K562 (cell line): Measurements from ENCODE around the gene PCDHGA7. TPM values are rescaled to one million over a fixed set of nuclear protein-coding genes. Genes with fewer than 3 reads are reported as not detected.

Experiments used
- ATAC-seq: fragments of 200-7000 bp; cut with Tn5 transposase; 3 replicates; pipeline ENCODE4 v1.9.1; 2020; ENCODE audit warnings: moderate library complexity
- Bru-seq: library from RNA; stranded (reverse); fragments of 400-500 nt; gene quantifications from one replicate; lab custom pipeline; 2021; lab: Mats Ljungman, UMichigan
- BruChase-seq, 2 experiments: library from RNA; stranded (reverse); fragments of 400-500 nt; gene quantifications; one replicate each; lab custom pipeline; 2021; lab: Mats Ljungman, UMichigan
- BruUV-seq: library from RNA; stranded (reverse); fragments of 400-500 nt; replicated peaks from 2 replicates; lab custom pipeline; 2021; lab: Mats Ljungman, UMichigan
- CTCF ChIA-PET: fragments of 300-600 bp; formaldehyde crosslinking; extraction: SDS; loops from one replicate; lab custom pipeline; 2021; ENCODE audit warnings: low intra/inter-chr PET ratio; lab: Yijun Ruan, JAX
- POLR2A ChIA-PET: fragments of 300-600, 350-650 bp; sonication (Branson Sonifier 250); formaldehyde crosslinking; extraction: SDS; loops from one replicate; lab custom pipeline; 2021; ENCODE audit warnings: antibody characterized with exemption, inconsistent platforms; lab: Yijun Ruan, JAX
- DNase-seq, 4 experiments: peaks; one replicate each; pipeline versions ENCODE4 v3.0.0 to v3.0.0-alpha.2; 2011 to 2018; ENCODE audit warnings: low spot score in 3 of 4, mixed read lengths in 3 of 4; ENCODE audit errors: extremely low read depth in 1 of 4
- FAIRE-seq: peaks from 2 replicates; lab custom pipeline; 2011; peaks lifted over from hg19 to GRCh38; lab: Jason Lieb, UNC
- H2AFZ ChIP-seq: 2 replicates; pipeline ENCODE4 v1.6.0; 2011; ENCODE audit warnings: low read depth, low read length, control low read depth, inconsistent platforms
- H3K27ac ChIP-seq: fragments of 200-600 bp; 3 replicates; pipeline ENCODE4 v1.8.0; 2011; ENCODE audit warnings: low read depth, mild to moderate bottlenecking, control low read depth, inconsistent platforms, low read length, moderate library complexity, mixed read lengths; ENCODE audit errors: extremely low read depth
- H3K27me3 ChIP-seq, 2 experiments: fragments of 300-600 bp in 1 of 2; 2 replicates in 1 of 2; 3 replicates in 1 of 2; pipeline versions ENCODE4 v1.6.0 to v1.8.0; 2011; ENCODE audit warnings: inconsistent platforms in 2 of 2, low read length in 2 of 2, mild to moderate bottlenecking in 1 of 2, mixed read lengths in 1 of 2, moderate library complexity in 1 of 2; ENCODE audit not compliant: control insufficient read depth in 2 of 2, insufficient read depth in 2 of 2
- H3K36me3 ChIP-seq: fragments of 300-600 bp; 3 replicates; pipeline ENCODE4 v1.8.0; 2011; ENCODE audit warnings: mild to moderate bottlenecking, low read length, inconsistent platforms; ENCODE audit not compliant: control insufficient read depth, insufficient read depth
- H3K4me1 ChIP-seq, 2 experiments: fragments of 200-600 bp in 1 of 2; replicated peaks in 1 of 2; 2 replicates in 1 of 2; 3 replicates in 1 of 2; pipeline versions ENCODE4 v1.5.1 to v1.8.0; 2011; ENCODE audit warnings: inconsistent platforms in 2 of 2, low read length in 2 of 2, mild to moderate bottlenecking in 1 of 2, mixed read lengths in 1 of 2, moderate library complexity in 1 of 2; ENCODE audit not compliant: control insufficient read depth in 2 of 2, insufficient read depth in 2 of 2
- H3K4me2 ChIP-seq: 2 replicates; pipeline ENCODE4 v1.6.1; 2011; ENCODE audit warnings: low read length, control low read depth, inconsistent platforms, mixed read lengths; ENCODE audit not compliant: insufficient read depth
- H3K4me3 ChIP-seq: fragments of 200-600 bp; sonication (generic), shearing (Covaris generic); 2 replicates; pipeline ENCODE4 v1.5.1; 2016; ENCODE audit warnings: control low read depth, inconsistent platforms
- H3K79me2 ChIP-seq: fragments of 200-600 bp; 3 replicates; pipeline ENCODE4 v1.8.0; 2011; ENCODE audit warnings: low read length, inconsistent platforms; ENCODE audit not compliant: control insufficient read depth, insufficient read depth
- H3K9ac ChIP-seq, 2 experiments: 2 replicates each; pipeline versions ENCODE4 v1.6.0 to v1.6.1; 2011; ENCODE audit warnings: low read depth in 2 of 2, low read length in 2 of 2, control low read depth in 1 of 2, inconsistent platforms in 1 of 2, mild to moderate bottlenecking in 1 of 2, mixed read lengths in 1 of 2; ENCODE audit not compliant: insufficient read depth in 1 of 2
- H3K9me1 ChIP-seq: one replicate; pipeline ENCODE4 v1.6.0; 2011; ENCODE audit warnings: inconsistent platforms, mild to moderate bottlenecking, low read length, moderate library complexity; ENCODE audit not compliant: control insufficient read depth, insufficient read depth
- H3K9me3 ChIP-seq: replicated peaks from 2 replicates; pipeline ENCODE4 v1.5.1; 2011; ENCODE audit warnings: low read depth, low read length, inconsistent platforms; ENCODE audit not compliant: control insufficient read depth, insufficient read depth
- H4K20me1 ChIP-seq: replicated peaks from 2 replicates; pipeline ENCODE4 v1.6.1; 2011; ENCODE audit warnings: low read length, inconsistent platforms, mixed read lengths; ENCODE audit not compliant: control insufficient read depth, insufficient read depth
- EHMT2 ChIP-seq: fragments of 450-650 bp; IDR thresholded peaks from 2 replicates; pipeline ENCODE4 v1.6.1; 2018; ENCODE audit warnings: antibody characterized with exemption
- ILK ChIP-seq: fragments of 450-650 bp; IDR thresholded peaks from 2 replicates; pipeline ENCODE4 v1.6.1; 2016; ENCODE audit warnings: missing genetic modification characterization, low read depth, mild to moderate bottlenecking, missing compliant biosample characterization, moderate library complexity, borderline replicate concordance
- RAD21 ChIP-seq, 2 experiments: fragments of 250-450 bp in 1 of 2; fragments of 450-650 bp in 1 of 2; sonication (Bioruptor Pico) in 1 of 2; formaldehyde crosslinking in 1 of 2; IDR thresholded peaks in 1 of 2; conservative IDR thresholded peaks in 1 of 2; 2 replicates each; pipeline versions ENCODE4 v1.4.0 to v1.8.0; 2020 to 2022; ENCODE audit warnings: mild to moderate bottlenecking in 2 of 2, moderate library complexity in 1 of 2
- ZNF133 ChIP-seq: fragments of 250-450 bp; sonication (Bioruptor Pico); IDR thresholded peaks from 2 replicates; pipeline ENCODE4 v1.4.0; 2020; ENCODE audit warnings: mild to moderate bottlenecking
- WGBS: fragments of 100-300 bp; shearing (Covaris generic); methylation state at CpG from one replicate; pipeline ENCODE4 v1.1.6; 2016; ENCODE audit warnings: low coverage, mixed read lengths; ENCODE audit not compliant: insufficient coverage; ENCODE audit errors: missing lambda C conversion rate; 5-methylcytosine and 5-hydroxymethylcytosine counted together
- in situ Hi-C: fragments of 300-500 bp; cut with MboI; formaldehyde crosslinking; loops from 4 replicates; pipeline ENCODE4 v1.15.0; 2018; ENCODE audit warnings: inconsistent platforms, mixed read lengths
- intact Hi-C: fragments of 100-400 bp; cut with micrococcal nuclease; formaldehyde crosslinking; loops from 2 replicates; pipeline ENCODE4 v1.14.2; 2022
- long read RNA-seq, 3 experiments: library from polyadenylated mRNA in 2 of 3; library from RNA in 1 of 3; unstranded in 2 of 3; stranded (forward) in 1 of 3; transcript quantifications; one replicate each; pipeline ENCODE4 v2.0.0, GENCODE V29; 2019 to 2022
- polyA minus RNA-seq, 3 experiments: library from RNA; depleted of rRNA, polyadenylated mRNA; stranded (reverse); fragments of >200 nt; gene quantifications; 2 replicates each; pipeline ENCODE4 v1.2.3, GENCODE V29; 2011
- polyA plus RNA-seq, 8 experiments: library from polyadenylated mRNA; depleted of rRNA in 4 of 8; stranded (reverse) in 5 of 8; unstranded in 3 of 8; fragments of >200 nt; fragmentation: Nextera tagmentation in 2 of 8; fragmentation: Illumina TruSeq in 1 of 8; extraction: Ambion mirVana in 2 of 8; extraction: Trizol in 1 of 8; gene quantifications; 2 replicates each; pipeline versions ENCODE4 v1.2.1 to v1.2.3, GENCODE V29; 2011 to 2014; ENCODE audit warnings: inconsistent platforms in 1 of 8, missing spikeins in 1 of 8
- total RNA-seq, 7 experiments: library from RNA; depleted of rRNA in 6 of 7; stranded (reverse); fragments of >200 nt in 6 of 7; fragmentation: Illumina TruSeq in 2 of 7; extraction: Trizol in 2 of 7; gene quantifications; 2 replicates each; pipeline versions ENCODE4 v1.2.1 to v1.2.3, GENCODE V29; 2011 to 2021; ENCODE audit warnings: low replicate concordance in 1 of 7
- TF ChIP-seq, protein P1 (sequence below), 3 experiments: IDR thresholded peaks in 2 of 3; conservative IDR thresholded peaks in 1 of 3; 2 replicates each; pipeline ENCODE4 v1.5.1; 2011 to 2012; ENCODE audit warnings: low read length in 3 of 3, mild to moderate bottlenecking in 3 of 3, control low read depth in 2 of 3, improper control_type of control experiment in 1 of 3, inconsistent platforms in 1 of 3, low read depth in 1 of 3, mixed read lengths in 1 of 3, moderate library complexity in 1 of 3; ENCODE audit not compliant: insufficient read depth in 2 of 3

PCDHGA7 gene
- total RNA-seq (2011; cell fraction: chromatin; rRNA removed; ENCODE audit: low replicate concordance), result 0.16 TPM in 1 of 2 replicates, not detected in the other
- 0.13 and 0.17 TPM in 2 replicates for total RNA-seq (2011; cell fraction: nucleolus; rRNA removed)
- 0.15 TPM in 1 of 2 replicates, not detected in the other for total RNA-seq (2011; cell fraction: nucleoplasm; rRNA removed)
- total RNA-seq (2014; rRNA removed) (0.05 TPM in 1 of 2 replicates, not detected in the other), total RNA-seq (2014; rRNA removed; fragmentation: Illumina TruSeq; extraction: Trizol) (0.06 and 0.07 TPM in 2 replicates), total RNA-seq (2015; rRNA removed; fragmentation: Illumina TruSeq; extraction: Trizol) (0.04 and 0.11 TPM in 2 replicates), total RNA-seq (2021) (not detected in 2 replicates), polyA plus RNA-seq (2011; rRNA removed) (0.01 TPM in 1 of 2 replicates, not detected in the other), polyA plus RNA-seq (2014; fragmentation: Illumina TruSeq; extraction: Trizol) (0.04 TPM in 1 of 2 replicates, not detected in the other), polyA plus RNA-seq (2014; fragmentation: Nextera tagmentation; extraction: Ambion mirVana) (not detected), polyA plus RNA-seq (2014; rRNA removed) (0.03 TPM in 1 of 2 replicates, not detected in the other), polyA minus RNA-seq (2011; rRNA and poly(A)+ RNA removed) (0.07 TPM in 1 of 2 replicates, not detected in the other), Bru-seq, nascent RNA (not detected), BruChase-seq, experiment 1, labeled RNA remaining after a 2-hour chase (percentile 31 among the genes with signal in this experiment), BruChase-seq, experiment 2, labeled RNA remaining after a 6-hour chase (percentile 30 among the genes with signal in this experiment)
- polyA plus RNA-seq (2011; cell fraction: cytosol; rRNA removed), result 0.01 TPM in 1 of 2 replicates, not detected in the other
- polyA plus RNA-seq (2011; cell fraction: nucleus; rRNA removed), result 0.06 and 0.09 TPM in 2 replicates
- polyA plus RNA-seq (2012), result 0.04 and 0.19 TPM in 2 replicates
- not detected in 2 replicates for polyA minus RNA-seq (2011; cell fraction: cytosol; rRNA and poly(A)+ RNA removed)
- polyA minus RNA-seq (2011; cell fraction: nucleus; rRNA and poly(A)+ RNA removed), result under 0.01 TPM in 1 of 2 replicates, not detected in the other
- long read RNA-seq, experiment 1, result 0 reads
- long read RNA-seq, experiment 2, result 0 reads
- long read RNA-seq, experiment 3, result 0 reads

DNA sequence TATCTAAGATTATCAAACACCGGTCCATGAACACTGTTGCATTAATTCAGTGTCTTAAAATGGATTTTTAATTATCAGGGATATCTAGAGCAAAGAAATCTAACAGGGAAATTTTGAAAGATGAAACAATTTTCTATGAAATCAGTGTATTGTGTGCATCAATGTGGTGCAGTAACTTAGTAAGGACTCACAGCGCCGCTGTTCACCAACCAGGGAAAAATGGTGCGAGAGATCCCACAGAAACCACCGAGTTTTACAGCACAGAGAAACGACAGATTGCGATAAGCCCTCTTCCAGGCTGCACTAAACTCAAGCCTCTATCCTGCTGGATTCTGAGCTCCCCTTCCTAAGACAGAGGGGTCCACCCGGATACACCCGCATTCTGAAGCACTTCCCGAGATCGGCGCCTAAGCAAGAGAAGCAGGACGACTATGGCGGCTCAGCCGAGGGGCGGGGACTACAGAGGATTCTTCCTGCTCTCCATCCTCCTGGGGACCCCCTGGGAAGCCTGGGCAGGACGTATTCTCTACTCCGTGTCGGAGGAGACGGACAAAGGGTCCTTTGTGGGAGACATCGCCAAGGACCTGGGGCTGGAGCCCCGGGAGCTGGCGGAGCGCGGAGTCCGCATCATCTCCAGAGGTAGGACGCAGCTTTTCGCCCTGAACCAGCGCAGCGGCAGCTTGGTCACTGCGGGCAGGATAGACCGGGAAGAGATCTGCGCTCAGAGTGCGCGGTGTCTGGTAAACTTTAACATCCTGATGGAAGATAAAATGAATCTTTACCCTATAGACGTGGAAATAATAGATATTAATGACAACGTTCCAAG, at the start of gene PCDHGA7:
Gene PCDHGA7, plus strand, starts transcription at position 274 of the 826 bp plus-strand sequence. Its CDS starts 158 bp downstream, at position 432.
- Histone ChIP-seq H3K27me3 (peaks cover 9 to 25% of the 10 kb centered on the region in 2 experiments; a peak in 4 of 5 replicates), H3K79me2 (no peaks in the 10 kb centered on the region), H3K27ac (no peak within 1 kb of the TSS), H3K9me3 (no peaks in the 10 kb centered on the region), H4K20me1 (no peaks in the 10 kb centered on the region), H3K36me3 (no peaks in the 10 kb centered on the region), H3K4me3 (peak within 1 kb of the TSS; percentile 36), H3K9me1 (no peaks in the 10 kb centered on the region), H2AFZ (peak within 1 kb of the TSS; percentile 67), H3K4me2 (peak within 1 kb of the TSS; percentile 69), H3K9ac (peak within 1 kb of the TSS in 1 of 2 experiments; percentile 69; a peak in 1 of 4 replicates), H3K4me1 (peaks cover 0 to 9% of the 10 kb centered on the region in 2 experiments; a peak in 2 of 5 replicates)
- ChIA-PET CTCF (interaction anchor here (0.9 kb wide), 1 partner anchor 181 kb away, joined by 5 read pairs; no protein-coding TSS in a partner anchor), POLR2A (no interaction called here)
- intact Hi-C loops, result no loop called here
- FAIRE-seq (peak; percentile 89), ATAC-seq (peak; percentile 95), DNase-seq (peak in 3 of 4 experiments; percentile 30 to 42 (median 35))
- in situ Hi-C loops, result no loop called here
- BruUV-seq, result no TSS peak
- TF ChIP-seq ILK (no peak), RAD21 (CRISPR knock-in tag; conservative IDR thresholded peaks at IDR 0.05 in 1 of 2, IDR thresholded peaks at IDR 0.05 in 1 of 2) (peak in 1 of 2 experiments; percentile 47; a peak in 3 of 4 replicates), ZNF133 (CRISPR knock-in tag) (no peak), EHMT2 (peak; percentile 33; the same call in 1 of the 2 replicates)
- TF ChIP-seq, protein P1, sequence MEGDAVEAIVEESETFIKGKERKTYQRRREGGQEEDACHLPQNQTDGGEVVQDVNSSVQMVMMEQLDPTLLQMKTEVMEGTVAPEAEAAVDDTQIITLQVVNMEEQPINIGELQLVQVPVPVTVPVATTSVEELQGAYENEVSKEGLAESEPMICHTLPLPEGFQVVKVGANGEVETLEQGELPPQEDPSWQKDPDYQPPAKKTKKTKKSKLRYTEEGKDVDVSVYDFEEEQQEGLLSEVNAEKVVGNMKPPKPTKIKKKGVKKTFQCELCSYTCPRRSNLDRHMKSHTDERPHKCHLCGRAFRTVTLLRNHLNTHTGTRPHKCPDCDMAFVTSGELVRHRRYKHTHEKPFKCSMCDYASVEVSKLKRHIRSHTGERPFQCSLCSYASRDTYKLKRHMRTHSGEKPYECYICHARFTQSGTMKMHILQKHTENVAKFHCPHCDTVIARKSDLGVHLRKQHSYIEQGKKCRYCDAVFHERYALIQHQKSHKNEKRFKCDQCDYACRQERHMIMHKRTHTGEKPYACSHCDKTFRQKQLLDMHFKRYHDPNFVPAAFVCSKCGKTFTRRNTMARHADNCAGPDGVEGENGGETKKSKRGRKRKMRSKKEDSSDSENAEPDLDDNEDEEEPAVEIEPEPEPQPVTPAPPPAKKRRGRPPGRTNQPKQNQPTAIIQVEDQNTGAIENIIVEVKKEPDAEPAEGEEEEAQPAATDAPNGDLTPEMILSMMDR (IDR thresholded peaks at IDR 0.05 in 2 of 3, conservative IDR thresholded peaks at IDR 0.05 in 1 of 3; ENCODE audit: insufficient read depth in 2 of 3, low read depth in 1 of 3, low read length in 3 of 3), result peak; percentile 58 to 73 (median 64)
- 3% methylated on average over 37 of the region's 37 CpGs for WGBS
